CD14-positive monocyte (primary cell): ENCODE results near the gene NCOA7. TPM values are rescaled to one million over a fixed set of nuclear protein-coding genes. Genes with fewer than 3 reads are reported as not detected.

Experiments
- DNase-seq, 3 donors: peaks; one replicate each; pipeline ENCODE4 v3.0.0-alpha.2; 2011 to 2022
- H2AFZ ChIP-seq: 2 replicates; pipeline ENCODE4 v1.6.0; 2012; ENCODE audit warnings: mild to moderate bottlenecking, low read depth, low read length, inconsistent platforms; ENCODE audit not compliant: insufficient read depth, poor library complexity, severe bottlenecking
- H3K27ac ChIP-seq, 2 donors: 1 replicate in 1 of 2; 2 replicates in 1 of 2; pipeline ENCODE4 v1.5.1; 2012 to 2013; ENCODE audit warnings: low read length in 2 of 2, control low read depth in 1 of 2, inconsistent platforms in 1 of 2, low read depth in 1 of 2, mild to moderate bottlenecking in 1 of 2
- H3K27me3 ChIP-seq, 2 donors: one replicate each; pipeline versions ENCODE4 v1.6.0 to v1.6.1; 2011 to 2013; ENCODE audit warnings: low read length in 2 of 2; ENCODE audit not compliant: control insufficient read depth in 2 of 2, insufficient read depth in 2 of 2
- H3K36me3 ChIP-seq, 2 donors: replicated peaks in 1 of 2; 1 replicate in 1 of 2; 2 replicates in 1 of 2; pipeline versions ENCODE4 v1.5.1 to v1.6.1; 2012 to 2013; ENCODE audit warnings: low read length in 2 of 2, control low read depth in 1 of 2, inconsistent platforms in 1 of 2, mild to moderate bottlenecking in 1 of 2; ENCODE audit not compliant: insufficient read depth in 2 of 2, control insufficient read depth in 1 of 2
- H3K4me1 ChIP-seq, 2 donors: 1 replicate in 1 of 2; 2 replicates in 1 of 2; pipeline versions ENCODE4 v1.5.1 to v1.6.1; 2012 to 2013; ENCODE audit warnings: low read length in 2 of 2, control low read depth in 1 of 2, inconsistent platforms in 1 of 2, mild to moderate bottlenecking in 1 of 2, moderate library complexity in 1 of 2; ENCODE audit not compliant: insufficient read depth in 2 of 2, control insufficient read depth in 1 of 2
- H3K4me2 ChIP-seq: replicated peaks from 2 replicates; pipeline ENCODE3; 2012; ENCODE audit warnings: low read length, moderate library complexity, mild to moderate bottlenecking; ENCODE audit not compliant: poor library complexity, severe bottlenecking; ENCODE audit errors: extremely low read depth
- H3K4me3 ChIP-seq, 3 experiments: fragments of 200-600 bp in 1 of 3; sonication (generic) in 1 of 3; replicated peaks in 1 of 3; 1 replicate in 2 of 3; 2 replicates in 1 of 3; pipeline ENCODE4 v1.5.1; 2011 to 2013; ENCODE audit warnings: low read length in 3 of 3, mild to moderate bottlenecking in 3 of 3, control low read depth in 2 of 3, low read depth in 2 of 3, inconsistent platforms in 1 of 3, moderate library complexity in 1 of 3
- H3K79me2 ChIP-seq: 2 replicates; pipeline ENCODE4 v1.6.0; 2012; ENCODE audit warnings: mild to moderate bottlenecking, control low read depth, inconsistent platforms, low read length, moderate library complexity; ENCODE audit not compliant: insufficient read depth
- H3K9ac ChIP-seq: 2 replicates; pipeline ENCODE4 v1.6.0; 2017; ENCODE audit warnings: low read length, mild to moderate bottlenecking; ENCODE audit not compliant: insufficient read depth, poor library complexity, severe bottlenecking
- H3K9me3 ChIP-seq, 2 donors: replicated peaks in 1 of 2; 1 replicate in 1 of 2; 2 replicates in 1 of 2; pipeline versions ENCODE4 v1.5.1 to v1.6.1; 2012 to 2013; ENCODE audit warnings: low read length in 2 of 2, control low read depth in 1 of 2; ENCODE audit not compliant: control insufficient read depth in 1 of 2, insufficient read depth in 1 of 2
- H4K20me1 ChIP-seq: 2 replicates; pipeline ENCODE4 v1.6.0; 2012; ENCODE audit warnings: mild to moderate bottlenecking, low read length, control low read depth, moderate library complexity; ENCODE audit not compliant: insufficient read depth
- H3K27ac Mint-ChIP-seq, 7 donors: one replicate each; pipeline ENCODE4 v1.8.0; 2020; ENCODE audit warnings: mild to moderate bottlenecking in 7 of 7, mixed read lengths in 7 of 7, moderate library complexity in 6 of 7, inconsistent platforms in 2 of 7
- H3K27me3 Mint-ChIP-seq, 3 donors: one replicate each; pipeline ENCODE4 v1.8.0; 2021 to 2022; ENCODE audit warnings: low read depth in 3 of 3, mild to moderate bottlenecking in 3 of 3, mixed read lengths in 3 of 3, moderate library complexity in 3 of 3, inconsistent platforms in 1 of 3
- H3K36me3 Mint-ChIP-seq, 2 donors: one replicate each; pipeline ENCODE4 v1.8.0; 2020; ENCODE audit warnings: mixed read lengths in 2 of 2, inconsistent platforms in 1 of 2, mild to moderate bottlenecking in 1 of 2
- H3K4me1 Mint-ChIP-seq: one replicate; pipeline ENCODE4 v1.8.0; 2020; ENCODE audit warnings: mild to moderate bottlenecking, mixed read lengths
- H3K4me3 Mint-ChIP-seq, 2 donors: one replicate each; pipeline ENCODE4 v1.8.0; 2020; ENCODE audit warnings: mild to moderate bottlenecking in 2 of 2, mixed read lengths in 2 of 2, moderate library complexity in 1 of 2
- H3K9me3 Mint-ChIP-seq, 7 donors: one replicate each; pipeline ENCODE4 v1.8.0; 2020 to 2022; ENCODE audit warnings: mixed read lengths in 7 of 7, mild to moderate bottlenecking in 6 of 7, moderate library complexity in 6 of 7, inconsistent platforms in 2 of 7
- CTCF ChIP-seq: fragments of 200-600 bp; IDR thresholded peaks from one replicate; pipeline ENCODE4 v1.8.0; 2022; ENCODE audit warnings: antibody characterized with exemption, mild to moderate bottlenecking
- WGBS: methylation state at CpG from one replicate; pipeline ENCODE4 v1.1.5; 2013; ENCODE audit warnings: missing lambda C conversion rate; ENCODE audit not compliant: insufficient coverage; 5-methylcytosine and 5-hydroxymethylcytosine counted together
- intact Hi-C, 2 donors: fragments of 100-400 bp; cut with micrococcal nuclease; formaldehyde crosslinking; loops; one replicate each; pipeline versions ENCODE4 v1.15.0 to v1.15.1; 2023
- polyA plus RNA-seq, 3 donors: library from polyadenylated mRNA; depleted of rRNA in 1 of 3; unstranded in 2 of 3; stranded (reverse) in 1 of 3; fragments of 300-500 nt in 2 of 3; fragments of >200 nt in 1 of 3; fragmentation: Illumina TruSeq in 2 of 3; gene quantifications; 1 replicate in 2 of 3; 2 replicates in 1 of 3; pipeline ENCODE4 v1.2.3, GENCODE V29; 2012 to 2021

Gene NCOA7
- polyA plus RNA-seq, 3 donors: 8.3 to 21.9 (median 11.2) TPM

- H3K4me3 Mint-ChIP-seq: no peak overlapping the region
- peaks cover 58% of the 10 kb centered on the region for H3K4me1 Mint-ChIP-seq
- H3K36me3 Mint-ChIP-seq: peaks cover 0 to 3% of the 10 kb centered on the region in 2 donors
- DNase-seq: no peak
- Histone ChIP-seq H3K79me2 (peaks cover 78% of the 10 kb centered on the region), H3K9ac (no peak overlapping the region), H3K9me3 (no peaks in the 10 kb centered on the region), H4K20me1 (no peaks in the 10 kb centered on the region), H2AFZ (no peak overlapping the region), H3K27me3 (no peaks in the 10 kb centered on the region), H3K27ac (no peak overlapping the region), H3K36me3 (no peaks in the 10 kb centered on the region), H3K4me3 (no peak overlapping the region), H3K4me2 (no peak overlapping the region), H3K4me1 (peaks cover 34 to 48% of the 10 kb centered on the region in 2 donors)
- no peak for TF ChIP-seq CTCF
- no peaks in the 10 kb centered on the region for H3K9me3 Mint-ChIP-seq
- no peaks in the 10 kb centered on the region for H3K27me3 Mint-ChIP-seq
- H3K27ac Mint-ChIP-seq: peak overlapping the region in 1 of 7 donors; percentile 13
- intact Hi-C loops: loop anchor here in 1 of 2 donors (10.0 kb wide), 1 partner anchor 50 kb away; no protein-coding TSS in a partner anchor
- WGBS: no CpG with 5 or more reads among the region's 1 CpG
Observed at GRCh38 chr6:125795301-125795700, 4.5 kb downstream of the NCOA7 start.

GRCh38 chr6:125797120-125797885 lies 6.5 kb downstream of the NCOA7 start:
- intact Hi-C loops: loop anchor here in 1 of 2 donors (10.0 kb wide), 1 partner anchor 47 kb away; no protein-coding TSS in a partner anchor
- Mint-ChIP-seq H3K27ac (no peak overlapping the region), H3K36me3 (peaks cover 0 to 3% of the 10 kb centered on the region in 2 donors), H3K9me3 (no peaks in the 10 kb centered on the region), H3K4me1 (peaks cover 52% of the 10 kb centered on the region), H3K27me3 (no peaks in the 10 kb centered on the region), H3K4me3 (no peak overlapping the region)
- Histone ChIP-seq H3K4me1 (peaks cover 27 to 38% of the 10 kb centered on the region in 2 donors), H3K79me2 (peaks cover 82% of the 10 kb centered on the region), H4K20me1 (no peaks in the 10 kb centered on the region), H3K4me3 (no peak overlapping the region), H3K27ac (no peak overlapping the region), H3K9me3 (no peaks in the 10 kb centered on the region), H3K4me2 (peak overlapping the region; percentile 56), H3K9ac (no peak overlapping the region), H2AFZ (no peak overlapping the region), H3K36me3 (no peaks in the 10 kb centered on the region), H3K27me3 (no peaks in the 10 kb centered on the region)
- WGBS: 92% methylated on average over 2 of the region's 3 CpGs
- no peak for DNase-seq
- TF ChIP-seq CTCF: no peak
